ENCODE results near the gene SARNP.

The SARNP gene

DNA sequence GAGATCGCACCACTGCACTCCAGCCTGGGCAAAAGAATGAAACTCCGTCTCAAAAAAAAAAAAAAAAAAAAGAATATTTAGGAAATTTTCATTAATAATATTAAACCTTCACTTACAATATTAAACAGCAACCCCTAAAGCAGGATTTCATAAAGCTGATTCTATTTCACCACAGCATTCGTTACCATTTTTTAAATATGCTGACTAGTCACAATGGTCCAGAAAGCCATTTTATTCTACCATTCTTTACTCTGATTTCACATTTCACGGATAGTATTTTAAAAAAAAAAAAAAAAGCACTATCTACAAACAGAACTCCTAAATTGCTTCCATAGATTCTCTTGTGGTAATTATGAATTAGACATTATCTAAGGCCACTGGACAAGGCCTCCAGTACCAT lies 27.6 kb downstream of the SARNP start:
- H4K20me1 ChIP-seq (ENCODE audit: insufficient read depth, low read length) = no peaks in the 10 kb centered on the region; the same call in none of the 2 replicates
- ATAC-seq (ENCODE audit: insufficient read depth, low read depth) = no peak
- H3K36me3 ChIP-seq (ENCODE audit: insufficient read depth, low read length) = peaks cover 85% of the 10 kb centered on the region
- no peaks in the 10 kb centered on the region for H3K4me1 ChIP-seq (ENCODE audit: insufficient read depth, low read length)
- H3K4me3 ChIP-seq (ENCODE audit: low read depth in 1 of 2, low read length in 2 of 2) = no peak overlapping the region
- H3K79me2 ChIP-seq (ENCODE audit: insufficient read depth, low read length) = peaks cover 5% of the 10 kb centered on the region; the same call in 1 of the 2 replicates
- no peak overlapping the region for H3K27ac ChIP-seq (ENCODE audit: low read length)
- no peaks in the 10 kb centered on the region for H3K9me3 ChIP-seq (ENCODE audit: insufficient read depth, low read length, severe bottlenecking)
- H3K4me2 ChIP-seq (ENCODE audit: insufficient read depth, low read length) = no peak overlapping the region
- no peak for DNase-seq
- H3K27me3 ChIP-seq (ENCODE audit: insufficient read depth, low read length, poor library complexity) = no peaks in the 10 kb centered on the region
- no peak overlapping the region for H3K9ac ChIP-seq (ENCODE audit: low read depth, low read length)
- no peak overlapping the region for H2AFZ ChIP-seq (ENCODE audit: low read depth, low read length)
- TF ChIP-seq EZH2 (IDR thresholded peaks at IDR 0.05; ENCODE audit: borderline replicate concordance, low read depth, low read length, severe bottlenecking) = no peak
- TF ChIP-seq, protein P1, sequence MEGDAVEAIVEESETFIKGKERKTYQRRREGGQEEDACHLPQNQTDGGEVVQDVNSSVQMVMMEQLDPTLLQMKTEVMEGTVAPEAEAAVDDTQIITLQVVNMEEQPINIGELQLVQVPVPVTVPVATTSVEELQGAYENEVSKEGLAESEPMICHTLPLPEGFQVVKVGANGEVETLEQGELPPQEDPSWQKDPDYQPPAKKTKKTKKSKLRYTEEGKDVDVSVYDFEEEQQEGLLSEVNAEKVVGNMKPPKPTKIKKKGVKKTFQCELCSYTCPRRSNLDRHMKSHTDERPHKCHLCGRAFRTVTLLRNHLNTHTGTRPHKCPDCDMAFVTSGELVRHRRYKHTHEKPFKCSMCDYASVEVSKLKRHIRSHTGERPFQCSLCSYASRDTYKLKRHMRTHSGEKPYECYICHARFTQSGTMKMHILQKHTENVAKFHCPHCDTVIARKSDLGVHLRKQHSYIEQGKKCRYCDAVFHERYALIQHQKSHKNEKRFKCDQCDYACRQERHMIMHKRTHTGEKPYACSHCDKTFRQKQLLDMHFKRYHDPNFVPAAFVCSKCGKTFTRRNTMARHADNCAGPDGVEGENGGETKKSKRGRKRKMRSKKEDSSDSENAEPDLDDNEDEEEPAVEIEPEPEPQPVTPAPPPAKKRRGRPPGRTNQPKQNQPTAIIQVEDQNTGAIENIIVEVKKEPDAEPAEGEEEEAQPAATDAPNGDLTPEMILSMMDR (IDR thresholded peaks at IDR 0.05; ENCODE audit: borderline replicate concordance, extremely low read depth, low read length, poor library complexity, severe bottlenecking) = no peak

DNA sequence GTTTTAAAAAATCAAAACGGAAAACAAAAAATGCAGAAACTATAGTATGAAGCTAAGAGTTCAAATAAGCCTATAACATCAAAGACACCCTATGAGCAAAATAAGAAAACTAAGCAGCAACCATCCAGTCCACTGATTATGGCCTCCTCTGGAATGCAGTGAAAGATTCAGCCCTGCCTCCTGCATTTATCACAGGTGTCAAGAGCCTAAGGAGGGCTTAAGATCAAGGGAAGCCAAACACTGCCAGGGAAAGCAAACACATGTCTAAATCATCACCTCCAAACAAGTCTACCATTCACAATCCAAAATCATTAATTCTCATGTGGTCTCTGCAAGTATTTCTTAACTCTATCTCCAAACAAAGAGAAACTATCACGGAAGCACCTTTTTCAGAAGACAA lies 28.4 kb downstream of the SARNP start:
- Histone ChIP-seq H3K4me1 (ENCODE audit: insufficient read depth, low read length) (no peaks in the 10 kb centered on the region), H3K79me2 (ENCODE audit: insufficient read depth, low read length) (peaks cover 4% of the 10 kb centered on the region; the same call in 1 of the 2 replicates), H4K20me1 (ENCODE audit: insufficient read depth, low read length) (no peaks in the 10 kb centered on the region; the same call in none of the 2 replicates), H3K36me3 (ENCODE audit: insufficient read depth, low read length) (peaks cover 85% of the 10 kb centered on the region), H3K9me3 (ENCODE audit: insufficient read depth, low read length, severe bottlenecking) (no peaks in the 10 kb centered on the region), H3K9ac (ENCODE audit: low read depth, low read length) (no peak overlapping the region), H3K4me3 (ENCODE audit: low read depth in 1 of 2, low read length in 2 of 2) (no peak overlapping the region), H3K27ac (ENCODE audit: low read length) (no peak overlapping the region), H2AFZ (ENCODE audit: low read depth, low read length) (no peak overlapping the region), H3K4me2 (ENCODE audit: insufficient read depth, low read length) (no peak overlapping the region), H3K27me3 (ENCODE audit: insufficient read depth, low read length, poor library complexity) (no peaks in the 10 kb centered on the region)
- ATAC-seq (ENCODE audit: insufficient read depth, low read depth) (no peak), DNase-seq (no peak)
- TF ChIP-seq EZH2 (IDR thresholded peaks at IDR 0.05; ENCODE audit: borderline replicate concordance, low read depth, low read length, severe bottlenecking) = no peak
- TF ChIP-seq, protein P1 (IDR thresholded peaks at IDR 0.05; ENCODE audit: borderline replicate concordance, extremely low read depth, low read length, poor library complexity, severe bottlenecking) = no peak

DNA sequence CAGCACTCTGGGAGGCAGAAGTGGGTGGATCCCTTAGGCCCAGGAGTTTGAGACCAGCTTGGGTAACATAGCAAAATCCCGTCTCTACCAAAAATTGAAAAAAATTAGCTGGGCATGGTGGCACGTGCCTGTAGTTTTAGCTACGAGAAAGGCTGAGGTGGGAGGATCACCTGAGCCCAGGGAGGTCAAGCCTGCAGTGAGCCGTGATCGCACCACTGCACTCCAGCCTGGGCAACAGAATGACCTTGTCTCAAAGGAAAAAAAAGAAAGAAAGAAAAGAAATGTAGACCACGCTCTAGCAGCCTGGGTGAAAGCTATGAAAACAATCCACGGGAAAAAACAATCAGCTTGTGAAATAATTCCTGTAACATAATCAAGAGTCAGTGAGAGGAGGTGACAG lies 29.0 kb downstream of the SARNP start:
- TF ChIP-seq, protein P1 (IDR thresholded peaks at IDR 0.05; ENCODE audit: borderline replicate concordance, extremely low read depth, low read length, poor library complexity, severe bottlenecking) = no peak
- no peak for TF ChIP-seq EZH2 (IDR thresholded peaks at IDR 0.05; ENCODE audit: borderline replicate concordance, low read depth, low read length, severe bottlenecking)
- H3K4me1 ChIP-seq (ENCODE audit: insufficient read depth, low read length) = no peaks in the 10 kb centered on the region
- H2AFZ ChIP-seq (ENCODE audit: low read depth, low read length) = no peak overlapping the region
- ATAC-seq (ENCODE audit: insufficient read depth, low read depth) (no peak), DNase-seq (no peak)
- no peaks in the 10 kb centered on the region; the same call in none of the 2 replicates for H4K20me1 ChIP-seq (ENCODE audit: insufficient read depth, low read length)
- no peak overlapping the region for H3K9ac ChIP-seq (ENCODE audit: low read depth, low read length)
- no peaks in the 10 kb centered on the region for H3K27me3 ChIP-seq (ENCODE audit: insufficient read depth, low read length, poor library complexity)
- H3K4me2 ChIP-seq (ENCODE audit: insufficient read depth, low read length) = no peak overlapping the region
- no peak overlapping the region for H3K27ac ChIP-seq (ENCODE audit: low read length)
- no peak overlapping the region for H3K4me3 ChIP-seq (ENCODE audit: low read depth in 1 of 2, low read length in 2 of 2)
- H3K79me2 ChIP-seq (ENCODE audit: insufficient read depth, low read length) = peaks cover 4% of the 10 kb centered on the region; the same call in 1 of the 2 replicates
- peaks cover 85% of the 10 kb centered on the region for H3K36me3 ChIP-seq (ENCODE audit: insufficient read depth, low read length)
- no peaks in the 10 kb centered on the region for H3K9me3 ChIP-seq (ENCODE audit: insufficient read depth, low read length, severe bottlenecking)

All from DND-41 (cell line).